ENCODE measurements around the gene CAMK2G. TPM values are rescaled to one million over a fixed set of nuclear protein-coding genes. Genes with fewer than 3 reads are reported as not detected.

The CAMK2G gene
- total RNA-seq (2014; rRNA removed) (170 and 179 TPM in 2 replicates), Bru-seq, nascent RNA (percentile 94 among the genes with signal in this experiment), BruChase-seq, experiment 1, labeled RNA remaining after a 6-hour chase (percentile 92 among the genes with signal in this experiment), BruChase-seq, experiment 2, labeled RNA remaining after a 2-hour chase (percentile 95 among the genes with signal in this experiment)
- long read RNA-seq, transcript CAMK2G-203 (21 exons, 3,818 nt): major isoform, 10 of 193 reads
- long read RNA-seq, transcript CAMK2G-204 (19 exons, 3,563 nt): minor isoform, 8 of 193 reads
- long read RNA-seq, partial matches to known transcripts: 53 of 193 reads
- long read RNA-seq, other reads (novel, unspliced or antisense): 114 of 193 reads

GRCh38 chr10:73874267-73875138 lies at the start of gene CAMK2G:
Gene CAMK2G, minus strand, starts transcription at chr10:73874555. Its CDS starts 94 bp downstream, at chr10:73874461.
- Histone ChIP-seq H3K27ac (ENCODE audit: low read length) (no peak within 1 kb of the TSS), H3K4me3 (ENCODE audit: low read length) (peak within 1 kb of the TSS; percentile 68), H3K27me3 (ENCODE audit: low read length) (no peaks in the 10 kb centered on the region), H3K4me1 (ENCODE audit: insufficient read depth, low read length) (peaks cover 48% of the 10 kb centered on the region), H3K9me2 (replicated peaks; ENCODE audit: low read length) (no peaks in the 10 kb centered on the region), H3F3A (ENCODE audit: low read length, unreplicated experiment) (no peaks in the 10 kb centered on the region), H3K36me3 (ENCODE audit: low read depth, low read length) (peaks cover 33% of the 10 kb centered on the region), H3K4me2 (ENCODE audit: low read length) (peak within 1 kb of the TSS; percentile 83), H2AFZ (ENCODE audit: low read length) (peak within 1 kb of the TSS; percentile 89), H3K79me2 (ENCODE audit: low read length) (peaks cover 43% of the 10 kb centered on the region), H3K9me3 (ENCODE audit: low read length) (no peaks in the 10 kb centered on the region), H3K9ac (ENCODE audit: low read length) (peak within 1 kb of the TSS; percentile 58), H4K20me1 (ENCODE audit: low read length) (peaks cover 39% of the 10 kb centered on the region)
- no TSS peak for BruUV-seq (replicated peaks)
- intact Hi-C loops (cut with micrococcal nuclease): loop anchor here (5.0 kb wide), 2 partner anchors 37 to 222 kb away; no protein-coding TSS in a partner anchor
- ChIA-PET CTCF (interaction anchor here (0.7 to 1.1 kb wide), 3 partner anchors 55 to 92 kb away, joined by 3 to 4 read pairs (median 3); no protein-coding TSS in a partner anchor), POLR2A (ENCODE audit: unreplicated experiment) (interaction anchor here (0.6 kb wide), 3 partner anchors 87 to 164 kb away, joined by 3 to 15 read pairs (median 4); no protein-coding TSS in a partner anchor)
- peak; percentile 100 for DNase-seq
- ATAC-seq: peak; percentile 87
- TF ChIP-seq CTCF (conservative IDR thresholded peaks at IDR 0.05; ENCODE audit: low read depth, low read length) (no peak), EZH2phosphoT487 (IDR thresholded peaks at IDR 0.05; ENCODE audit: borderline replicate concordance, low read length) (no peak), EZH2 (IDR thresholded peaks at IDR 0.05; ENCODE audit: low read length, unreplicated experiment) (no peak)

GRCh38 chr10:73922864-73923133 lies 48.4 kb upstream of the CAMK2G start:
- Histone ChIP-seq H3K9ac (ENCODE audit: low read length) (no peak overlapping the region), H3K4me3 (ENCODE audit: low read length) (no peak overlapping the region), H3K4me1 (ENCODE audit: insufficient read depth, low read length) (peaks cover 7% of the 10 kb centered on the region; the same call in 1 of the 2 replicates), H4K20me1 (ENCODE audit: low read length) (no peaks in the 10 kb centered on the region), H3K27ac (ENCODE audit: low read length) (no peak overlapping the region), H3K27me3 (ENCODE audit: low read length) (no peaks in the 10 kb centered on the region), H3K36me3 (ENCODE audit: low read depth, low read length) (no peaks in the 10 kb centered on the region), H3F3A (ENCODE audit: low read length, unreplicated experiment) (peaks cover 7% of the 10 kb centered on the region), H3K9me2 (replicated peaks; ENCODE audit: low read length) (no peaks in the 10 kb centered on the region), H2AFZ (ENCODE audit: low read length) (no peak overlapping the region), H3K9me3 (ENCODE audit: low read length) (no peaks in the 10 kb centered on the region), H3K79me2 (ENCODE audit: low read length) (no peaks in the 10 kb centered on the region), H3K4me2 (ENCODE audit: low read length) (no peak overlapping the region)
- BruUV-seq (replicated peaks): no TSS peak
- DNase-seq (no peak), ATAC-seq (no peak)
- ChIA-PET CTCF (interaction anchor here (0.6 kb wide), 1 partner anchor 18 kb away, joined by 3 read pairs; no protein-coding TSS in a partner anchor), POLR2A (ENCODE audit: unreplicated experiment) (no interaction called here)
- TF ChIP-seq CTCF (conservative IDR thresholded peaks at IDR 0.05; ENCODE audit: low read depth, low read length): no peak
- TF ChIP-seq EZH2phosphoT487 (IDR thresholded peaks at IDR 0.05; ENCODE audit: borderline replicate concordance, low read length): no peak
- TF ChIP-seq EZH2 (IDR thresholded peaks at IDR 0.05; ENCODE audit: low read length, unreplicated experiment): no peak
- intact Hi-C loops (cut with micrococcal nuclease): no loop called here
